GM23338 (cell line): ENCODE measurements around the gene PSMA2. TPM values are rescaled to one million over a fixed set of nuclear protein-coding genes. Genes with fewer than 3 reads are reported as not detected.

Experiments used
- ATAC-seq: fragments of 200-7000 bp; cut with Tn5 transposase; 3 replicates; pipeline ENCODE4 v1.9.1; 2020
- DNase-seq: peaks from one replicate; pipeline ENCODE4 v3.0.0-alpha.2; 2015; ENCODE audit warnings: low spot score
- H2AFZ ChIP-seq: fragments of 200-600 bp; sonication (generic); 2 replicates; pipeline ENCODE4 v1.8.0; 2016; ENCODE audit warnings: antibody characterized with exemption, mild to moderate bottlenecking, moderate library complexity
- H3F3A ChIP-seq: fragments of 200-600 bp; sonication (generic); replicated peaks from 2 replicates; pipeline ENCODE4 v1.8.0; 2017; ENCODE audit warnings: antibody characterized with exemption, mixed run types, low read depth
- H3K27ac ChIP-seq: fragments of 200-600 bp; sonication (generic); 2 replicates; pipeline ENCODE4 v1.6.1; 2016; ENCODE audit warnings: low read depth
- H3K27me3 ChIP-seq: fragments of 200-600 bp; sonication (generic); 2 replicates; pipeline ENCODE4 v1.8.0; 2016; ENCODE audit warnings: mild to moderate bottlenecking, mixed run types, moderate library complexity; ENCODE audit not compliant: insufficient read depth
- H3K36me3 ChIP-seq: fragments of 200-600 bp; sonication (generic); 2 replicates; pipeline ENCODE4 v1.8.0; 2016; ENCODE audit warnings: mild to moderate bottlenecking; ENCODE audit not compliant: insufficient read depth
- H3K4me1 ChIP-seq: fragments of 200-600 bp; sonication (generic); 2 replicates; pipeline ENCODE4 v1.8.0; 2016; ENCODE audit warnings: mild to moderate bottlenecking, moderate library complexity; ENCODE audit not compliant: insufficient read depth
- H3K4me2 ChIP-seq: fragments of 200-600 bp; sonication (generic); 2 replicates; pipeline ENCODE4 v1.7.1; 2017; ENCODE audit warnings: mixed run types
- H3K4me3 ChIP-seq: fragments of 200-600 bp; sonication (generic); 2 replicates; pipeline ENCODE4 v1.6.1; 2016; ENCODE audit warnings: mixed run types
- H3K79me2 ChIP-seq: fragments of 200-600 bp; sonication (generic); replicated peaks from 2 replicates; pipeline ENCODE4 v1.8.0; 2017; ENCODE audit warnings: mild to moderate bottlenecking; ENCODE audit not compliant: insufficient read depth
- H3K9me2 ChIP-seq: fragments of 200-600 bp; sonication (generic); 2 replicates; pipeline ENCODE4 v1.8.0; 2017; ENCODE audit not compliant: insufficient read depth
- H4K20me1 ChIP-seq: fragments of 200-600 bp; sonication (generic); replicated peaks from 2 replicates; pipeline ENCODE4 v1.8.0; 2017; ENCODE audit warnings: mild to moderate bottlenecking; ENCODE audit not compliant: insufficient read depth
- H3K27ac Mint-ChIP-seq: 2 replicates; pipeline ENCODE4 v1.8.0; 2020; ENCODE audit warnings: inconsistent platforms, mild to moderate bottlenecking, moderate library complexity, mixed read lengths
- H3K27me3 Mint-ChIP-seq: 3 replicates; pipeline ENCODE4 v1.8.0; 2022; ENCODE audit warnings: low read depth, mild to moderate bottlenecking, moderate library complexity, mixed read lengths, inconsistent platforms; ENCODE audit not compliant: insufficient read depth, poor library complexity
- H3K36me3 Mint-ChIP-seq: 3 replicates; pipeline ENCODE4 v1.8.0; 2021; ENCODE audit warnings: low read depth, mild to moderate bottlenecking, inconsistent platforms, moderate library complexity, mixed read lengths
- H3K4me1 Mint-ChIP-seq: 3 replicates; pipeline ENCODE4 v1.8.0; 2020; ENCODE audit warnings: mild to moderate bottlenecking, inconsistent platforms, mixed read lengths
- H3K4me3 Mint-ChIP-seq: 3 replicates; pipeline ENCODE4 v1.8.0; 2021; ENCODE audit warnings: moderate library complexity, mild to moderate bottlenecking, inconsistent platforms, mixed read lengths
- H3K9me3 Mint-ChIP-seq: 3 replicates; pipeline ENCODE4 v1.8.0; 2020; ENCODE audit warnings: moderate library complexity, mild to moderate bottlenecking, inconsistent platforms, mixed read lengths
- CREB1 ChIP-seq: fragments of 250-450 bp; sonication (Bioruptor Pico); IDR thresholded peaks from 2 replicates; pipeline ENCODE4 v1.5.0; 2020; ENCODE audit warnings: low read depth, mild to moderate bottlenecking, moderate library complexity
- EZH2 ChIP-seq: fragments of 200-600 bp; sonication (generic); IDR thresholded peaks from one replicate; pipeline ENCODE4 v1.8.0; 2017; ENCODE audit warnings: antibody characterized with exemption, mild to moderate bottlenecking, low read depth; ENCODE audit not compliant: unreplicated experiment
- EZH2phosphoT487 ChIP-seq: fragments of 200-600 bp; sonication (generic); IDR thresholded peaks from one replicate; pipeline ENCODE4 v1.8.1; 2018; ENCODE audit warnings: antibody characterized with exemption; ENCODE audit not compliant: unreplicated experiment
- JUNB ChIP-seq: IDR thresholded peaks from one replicate; pipeline ENCODE4 v1.6.1; 2016; ENCODE audit warnings: antibody characterized with exemption; ENCODE audit not compliant: unreplicated experiment
- NANOG ChIP-seq: IDR thresholded peaks from 2 replicates; pipeline ENCODE4 v1.6.1; 2016; ENCODE audit warnings: antibody characterized with exemption, borderline replicate concordance
- POLR2AphosphoS5 ChIP-seq: IDR thresholded peaks from 2 replicates; pipeline ENCODE4 v1.6.1; 2016; ENCODE audit warnings: antibody characterized with exemption, low read depth
- REST ChIP-seq: IDR thresholded peaks from one replicate; pipeline ENCODE4 v1.6.1; 2018; ENCODE audit warnings: antibody characterized with exemption; ENCODE audit not compliant: unreplicated experiment
- STAT1 ChIP-seq: IDR thresholded peaks from one replicate; pipeline ENCODE4 v1.6.1; 2016; ENCODE audit warnings: antibody characterized with exemption; ENCODE audit not compliant: unreplicated experiment
- ZNF114 ChIP-seq: fragments of 250-450 bp; sonication (Bioruptor Pico); IDR thresholded peaks from 2 replicates; pipeline ENCODE4 v1.5.0; 2020; ENCODE audit warnings: mild to moderate bottlenecking, moderate library complexity
- ZNF331 ChIP-seq: fragments of 250-450 bp; sonication (Bioruptor Pico); IDR thresholded peaks from 2 replicates; pipeline ENCODE4 v1.5.0; 2020; ENCODE audit warnings: low read depth, mild to moderate bottlenecking, moderate library complexity
- polyA plus RNA-seq: library from polyadenylated mRNA; unstranded; fragments of >200 nt; fragmentation: Nextera tagmentation; extraction: Ambion mirVana; gene quantifications from 2 replicates; pipeline ENCODE4 v1.2.1, GENCODE V29; 2016
- total RNA-seq: library from RNA; depleted of rRNA; stranded (reverse); fragments of >200 nt; shearing (Covaris generic); gene quantifications from 2 replicates; pipeline ENCODE4 v1.2.3, GENCODE V29; 2014
- TF ChIP-seq, protein P1 (sequence below): fragments of 250-450 bp; sonication (Bioruptor Pico); IDR thresholded peaks from 2 replicates; pipeline ENCODE4 v1.5.0; 2020; ENCODE audit warnings: mild to moderate bottlenecking, moderate library complexity
- TF ChIP-seq, protein P2 (sequence below), 2 experiments: fragments of 200-600 bp in 1 of 2; sonication (generic) in 1 of 2; conservative IDR thresholded peaks; 2 replicates each; pipeline versions ENCODE4 v1.5.1 to v1.6.1; 2016 to 2017; ENCODE audit warnings: antibody characterized with exemption in 2 of 2, low read depth in 2 of 2, mild to moderate bottlenecking in 2 of 2, moderate library complexity in 1 of 2
- TF ChIP-seq, protein P3 (sequence below): IDR thresholded peaks from 2 replicates; pipeline ENCODE4 v1.6.1; 2016; ENCODE audit warnings: antibody characterized with exemption

Gene PSMA2
- total and polyA plus RNA-seq, 2 experiments from 2014 or later = 178 to 678 TPM

DNA sequence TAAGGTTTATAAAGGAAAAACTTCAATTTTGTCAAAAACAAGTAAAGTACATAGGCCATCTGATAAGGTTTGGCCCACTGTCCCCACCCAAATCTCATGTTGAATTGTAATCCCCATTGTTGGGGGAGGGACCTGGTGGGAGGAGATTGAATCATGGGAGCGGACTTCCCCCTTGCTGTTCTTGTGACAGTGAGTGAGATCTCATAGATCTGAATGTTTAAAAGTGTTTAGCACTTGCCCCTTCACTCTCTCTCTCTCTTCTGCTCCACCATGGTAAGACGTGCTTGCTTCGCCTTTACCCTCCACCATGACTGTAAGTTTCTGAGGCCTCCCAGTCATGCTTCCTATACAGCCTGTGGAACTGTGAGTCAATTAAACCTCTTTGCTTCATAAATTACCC, 18.4 kb upstream of the PSMA2 start:
- Histone ChIP-seq H2AFZ (no peak overlapping the region), H4K20me1 (no peaks in the 10 kb centered on the region), H3K27me3 (no peaks in the 10 kb centered on the region), H3K4me1 (peaks cover 6% of the 10 kb centered on the region; the same call in 1 of the 2 replicates), H3K36me3 (no peaks in the 10 kb centered on the region; the same call in 1 of the 2 replicates), H3K9me2 (0 out of 2 replicates have a peak, but pooled peaks cover 6% of the 10 kb centered on the region), H3F3A (no peaks in the 10 kb centered on the region), H3K27ac (no peak overlapping the region), H3K4me3 (no peak overlapping the region), H3K4me2 (no peak overlapping the region), H3K79me2 (no peaks in the 10 kb centered on the region)
- TF ChIP-seq, protein P1, sequence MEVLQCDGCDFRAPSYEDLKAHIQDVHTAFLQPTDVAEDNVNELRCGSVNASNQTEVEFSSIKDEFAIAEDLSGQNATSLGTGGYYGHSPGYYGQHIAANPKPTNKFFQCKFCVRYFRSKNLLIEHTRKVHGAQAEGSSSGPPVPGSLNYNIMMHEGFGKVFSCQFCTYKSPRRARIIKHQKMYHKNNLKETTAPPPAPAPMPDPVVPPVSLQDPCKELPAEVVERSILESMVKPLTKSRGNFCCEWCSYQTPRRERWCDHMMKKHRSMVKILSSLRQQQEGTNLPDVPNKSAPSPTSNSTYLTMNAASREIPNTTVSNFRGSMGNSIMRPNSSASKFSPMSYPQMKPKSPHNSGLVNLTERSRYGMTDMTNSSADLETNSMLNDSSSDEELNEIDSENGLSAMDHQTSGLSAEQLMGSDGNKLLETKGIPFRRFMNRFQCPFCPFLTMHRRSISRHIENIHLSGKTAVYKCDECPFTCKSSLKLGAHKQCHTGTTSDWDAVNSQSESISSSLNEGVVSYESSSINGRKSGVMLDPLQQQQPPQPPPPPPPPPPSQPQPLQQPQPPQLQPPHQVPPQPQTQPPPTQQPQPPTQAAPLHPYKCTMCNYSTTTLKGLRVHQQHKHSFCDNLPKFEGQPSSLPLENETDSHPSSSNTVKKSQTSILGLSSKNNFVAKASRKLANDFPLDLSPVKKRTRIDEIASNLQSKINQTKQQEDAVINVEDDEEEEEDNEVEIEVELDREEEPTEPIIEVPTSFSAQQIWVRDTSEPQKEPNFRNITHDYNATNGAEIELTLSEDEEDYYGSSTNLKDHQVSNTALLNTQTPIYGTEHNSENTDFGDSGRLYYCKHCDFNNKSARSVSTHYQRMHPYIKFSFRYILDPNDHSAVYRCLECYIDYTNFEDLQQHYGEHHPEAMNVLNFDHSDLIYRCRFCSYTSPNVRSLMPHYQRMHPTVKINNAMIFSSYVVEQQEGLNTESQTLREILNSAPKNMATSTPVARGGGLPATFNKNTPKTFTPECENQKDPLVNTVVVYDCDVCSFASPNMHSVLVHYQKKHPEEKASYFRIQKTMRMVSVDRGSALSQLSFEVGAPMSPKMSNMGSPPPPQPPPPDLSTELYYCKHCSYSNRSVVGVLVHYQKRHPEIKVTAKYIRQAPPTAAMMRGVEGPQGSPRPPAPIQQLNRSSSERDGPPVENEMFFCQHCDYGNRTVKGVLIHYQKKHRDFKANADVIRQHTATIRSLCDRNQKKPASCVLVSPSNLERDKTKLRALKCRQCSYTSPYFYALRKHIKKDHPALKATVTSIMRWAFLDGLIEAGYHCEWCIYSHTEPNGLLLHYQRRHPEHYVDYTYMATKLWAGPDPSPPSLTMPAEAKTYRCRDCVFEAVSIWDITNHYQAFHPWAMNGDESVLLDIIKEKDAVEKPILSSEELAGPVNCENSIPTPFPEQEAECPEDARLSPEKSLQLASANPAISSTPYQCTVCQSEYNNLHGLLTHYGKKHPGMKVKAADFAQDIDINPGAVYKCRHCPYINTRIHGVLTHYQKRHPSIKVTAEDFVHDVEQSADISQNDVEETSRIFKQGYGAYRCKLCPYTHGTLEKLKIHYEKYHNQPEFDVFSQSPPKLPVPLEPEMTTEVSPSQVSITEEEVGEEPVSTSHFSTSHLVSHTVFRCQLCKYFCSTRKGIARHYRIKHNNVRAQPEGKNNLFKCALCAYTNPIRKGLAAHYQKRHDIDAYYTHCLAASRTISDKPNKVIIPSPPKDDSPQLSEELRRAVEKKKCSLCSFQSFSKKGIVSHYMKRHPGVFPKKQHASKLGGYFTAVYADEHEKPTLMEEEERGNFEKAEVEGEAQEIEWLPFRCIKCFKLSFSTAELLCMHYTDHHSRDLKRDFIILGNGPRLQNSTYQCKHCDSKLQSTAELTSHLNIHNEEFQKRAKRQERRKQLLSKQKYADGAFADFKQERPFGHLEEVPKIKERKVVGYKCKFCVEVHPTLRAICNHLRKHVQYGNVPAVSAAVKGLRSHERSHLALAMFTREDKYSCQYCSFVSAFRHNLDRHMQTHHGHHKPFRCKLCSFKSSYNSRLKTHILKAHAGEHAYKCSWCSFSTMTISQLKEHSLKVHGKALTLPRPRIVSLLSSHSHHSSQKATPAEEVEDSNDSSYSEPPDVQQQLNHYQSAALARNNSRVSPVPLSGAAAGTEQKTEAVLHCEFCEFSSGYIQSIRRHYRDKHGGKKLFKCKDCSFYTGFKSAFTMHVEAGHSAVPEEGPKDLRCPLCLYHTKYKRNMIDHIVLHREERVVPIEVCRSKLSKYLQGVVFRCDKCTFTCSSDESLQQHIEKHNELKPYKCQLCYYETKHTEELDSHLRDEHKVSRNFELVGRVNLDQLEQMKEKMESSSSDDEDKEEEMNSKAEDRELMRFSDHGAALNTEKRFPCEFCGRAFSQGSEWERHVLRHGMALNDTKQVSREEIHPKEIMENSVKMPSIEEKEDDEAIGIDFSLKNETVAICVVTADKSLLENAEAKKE = no peak
- TF ChIP-seq NANOG (no peak), JUNB (no peak), STAT1 (no peak), EZH2phosphoT487 (no peak), CREB1 (CRISPR knock-in tag) (no peak), ZNF114 (CRISPR knock-in tag) (no peak), POLR2AphosphoS5 (no peak), ZNF331 (CRISPR knock-in tag) (no peak), EZH2 (no peak), REST (no peak)
- TF ChIP-seq, protein P2, sequence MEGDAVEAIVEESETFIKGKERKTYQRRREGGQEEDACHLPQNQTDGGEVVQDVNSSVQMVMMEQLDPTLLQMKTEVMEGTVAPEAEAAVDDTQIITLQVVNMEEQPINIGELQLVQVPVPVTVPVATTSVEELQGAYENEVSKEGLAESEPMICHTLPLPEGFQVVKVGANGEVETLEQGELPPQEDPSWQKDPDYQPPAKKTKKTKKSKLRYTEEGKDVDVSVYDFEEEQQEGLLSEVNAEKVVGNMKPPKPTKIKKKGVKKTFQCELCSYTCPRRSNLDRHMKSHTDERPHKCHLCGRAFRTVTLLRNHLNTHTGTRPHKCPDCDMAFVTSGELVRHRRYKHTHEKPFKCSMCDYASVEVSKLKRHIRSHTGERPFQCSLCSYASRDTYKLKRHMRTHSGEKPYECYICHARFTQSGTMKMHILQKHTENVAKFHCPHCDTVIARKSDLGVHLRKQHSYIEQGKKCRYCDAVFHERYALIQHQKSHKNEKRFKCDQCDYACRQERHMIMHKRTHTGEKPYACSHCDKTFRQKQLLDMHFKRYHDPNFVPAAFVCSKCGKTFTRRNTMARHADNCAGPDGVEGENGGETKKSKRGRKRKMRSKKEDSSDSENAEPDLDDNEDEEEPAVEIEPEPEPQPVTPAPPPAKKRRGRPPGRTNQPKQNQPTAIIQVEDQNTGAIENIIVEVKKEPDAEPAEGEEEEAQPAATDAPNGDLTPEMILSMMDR (conservative IDR thresholded peaks at IDR 0.05; ENCODE audit: low read depth in 2 of 2) = no peak
- TF ChIP-seq, protein P3, sequence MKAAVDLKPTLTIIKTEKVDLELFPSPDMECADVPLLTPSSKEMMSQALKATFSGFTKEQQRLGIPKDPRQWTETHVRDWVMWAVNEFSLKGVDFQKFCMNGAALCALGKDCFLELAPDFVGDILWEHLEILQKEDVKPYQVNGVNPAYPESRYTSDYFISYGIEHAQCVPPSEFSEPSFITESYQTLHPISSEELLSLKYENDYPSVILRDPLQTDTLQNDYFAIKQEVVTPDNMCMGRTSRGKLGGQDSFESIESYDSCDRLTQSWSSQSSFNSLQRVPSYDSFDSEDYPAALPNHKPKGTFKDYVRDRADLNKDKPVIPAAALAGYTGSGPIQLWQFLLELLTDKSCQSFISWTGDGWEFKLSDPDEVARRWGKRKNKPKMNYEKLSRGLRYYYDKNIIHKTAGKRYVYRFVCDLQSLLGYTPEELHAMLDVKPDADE = no peak
- Mint-ChIP-seq H3K9me3 (peaks cover 5% of the 10 kb centered on the region; the same call in 2 of the 3 replicates), H3K4me1 (peaks cover 2% of the 10 kb centered on the region; the same call in 2 of the 3 replicates), H3K4me3 (no peak overlapping the region), H3K27ac (no peak overlapping the region), H3K27me3 (no peaks in the 10 kb centered on the region), H3K36me3 (peaks cover 4% of the 10 kb centered on the region; the same call in 1 of the 3 replicates)
- ATAC-seq = no peak
- DNase-seq = no peak
